GM10248 (cell line): Measurements from ENCODE around the gene LRFN4.

Source experiments
- CTCF ChIA-PET: fragments of 300-600 bp; sonication (Branson Sonifier 250); formaldehyde crosslinking; extraction: SDS; loops from one replicate; lab custom pipeline; 2021; ENCODE audit warnings: antibody characterized with exemption; lab: Yijun Ruan, JAX
- POLR2A ChIA-PET: fragments of 350-650 bp; sonication (Branson Sonifier 250); formaldehyde crosslinking; extraction: SDS; loops from one replicate; lab custom pipeline; 2020; ENCODE audit warnings: antibody characterized with exemption; lab: Yijun Ruan, JAX
- DNase-seq: peaks from one replicate; pipeline ENCODE4 v3.0.0; 2012; ENCODE audit errors: extremely low spot score
- CTCF ChIP-seq: IDR thresholded peaks from 2 replicates; pipeline ENCODE4 v1.5.1; 2012; ENCODE audit warnings: mild to moderate bottlenecking, low read depth; ENCODE audit errors: extremely low read depth, missing control alignments, control extremely low read depth

Gene LRFN4

GRCh38 chr11:66879583-66879982 lies 22.7 kb downstream of the LRFN4 start:
- DNase-seq = no peak
- TF ChIP-seq CTCF = no peak
- ChIA-PET POLR2A (no interaction called here), CTCF (interaction anchor here (1.2 kb wide), 1 partner anchor 186 kb away, joined by 3 read pairs; no protein-coding TSS in a partner anchor)

- no peak for TF ChIP-seq CTCF
- POLR2A ChIA-PET = no interaction called here
- no peak for DNase-seq
- CTCF ChIA-PET = interaction anchor here (1.2 kb wide), 1 partner anchor 186 kb away, joined by 3 read pairs; no protein-coding TSS in a partner anchor
Observed at GRCh38 chr11:66879999-66880398, 23.1 kb downstream of the LRFN4 start.

GRCh38 chr11:66880496-66881450 lies 23.9 kb downstream of the LRFN4 start:
- TF ChIP-seq CTCF = no peak

GRCh38 chr11:66881451-66881835 lies 24.6 kb downstream of the LRFN4 start:
- CTCF ChIA-PET = interaction anchor here (1.0 to 4.9 kb wide), 10 partner anchors 10 to 187 kb away, joined by 3 to 28 read pairs (median 4); no protein-coding TSS in a partner anchor
- POLR2A ChIA-PET = no interaction called here
- no peak for DNase-seq
- no peak for TF ChIP-seq CTCF

More at GRCh38 chr11:66880496-66881450, 23.9 kb downstream of the LRFN4 start:
- ChIA-PET CTCF (interaction anchor here (0.9 to 4.9 kb wide), 11 partner anchors 9 to 187 kb away, joined by 3 to 28 read pairs (median 4); no protein-coding TSS in a partner anchor), POLR2A (interaction anchor here (0.6 kb wide), 1 partner anchor 93 kb away, joined by 5 read pairs; no protein-coding TSS in a partner anchor)
- no peak for DNase-seq

GRCh38 chr11:66881927-66882452 lies 25.1 kb downstream of the LRFN4 start:
- CTCF ChIA-PET = interaction anchor here (1.0 to 4.9 kb wide), 10 partner anchors 10 to 186 kb away, joined by 3 to 28 read pairs (median 8); no protein-coding TSS in a partner anchor
- POLR2A ChIA-PET = no interaction called here
- TF ChIP-seq CTCF = no peak
- DNase-seq = no peak

- ChIA-PET POLR2A (no interaction called here), CTCF (interaction anchor here (1.0 to 4.9 kb wide), 11 partner anchors 9 to 186 kb away, joined by 3 to 28 read pairs (median 7); partner anchors contain the start of gene RCE1)
- no peak for DNase-seq
- no peak for TF ChIP-seq CTCF
Observed at GRCh38 chr11:66882561-66883015, 25.7 kb downstream of the LRFN4 start.
